Measurements from ENCODE around the gene LRRC46. TPM values are rescaled to one million over a fixed set of nuclear protein-coding genes. Genes with fewer than 3 reads are reported as not detected.
A peak's percentile ranks its signal among the peaks of the same experiment; 100 is the strongest.

The LRRC46 gene
- polyA plus RNA-seq, 4 donors = 0.22 to 1.5 (median 0.40) TPM

DNA sequence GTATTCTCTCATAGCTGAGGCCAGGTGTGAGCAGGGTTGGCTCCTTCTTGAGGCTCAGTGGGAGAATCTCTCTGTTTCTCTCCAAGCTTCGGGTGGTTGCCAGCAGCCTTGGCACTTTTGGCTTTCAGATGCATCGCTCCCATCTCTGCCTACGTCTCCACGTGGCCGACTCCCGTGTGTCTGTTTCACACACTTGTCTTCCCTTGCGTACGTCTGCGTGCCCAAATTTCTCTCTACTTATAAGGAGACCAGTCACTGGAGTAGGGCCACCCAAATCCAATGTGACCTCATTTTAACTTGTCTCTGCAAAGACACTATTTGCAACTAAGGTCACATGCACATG is 24.6 kb upstream of the LRRC46 start:
- peaks cover 3 to 46% (median 17%) of the 10 kb centered on the region in 3 donors for H3K36me3 ChIP-seq (ENCODE audit: control insufficient read depth in 3 of 3, insufficient read depth in 2 of 3, low read depth in 1 of 3, low read length in 3 of 3)

DNA sequence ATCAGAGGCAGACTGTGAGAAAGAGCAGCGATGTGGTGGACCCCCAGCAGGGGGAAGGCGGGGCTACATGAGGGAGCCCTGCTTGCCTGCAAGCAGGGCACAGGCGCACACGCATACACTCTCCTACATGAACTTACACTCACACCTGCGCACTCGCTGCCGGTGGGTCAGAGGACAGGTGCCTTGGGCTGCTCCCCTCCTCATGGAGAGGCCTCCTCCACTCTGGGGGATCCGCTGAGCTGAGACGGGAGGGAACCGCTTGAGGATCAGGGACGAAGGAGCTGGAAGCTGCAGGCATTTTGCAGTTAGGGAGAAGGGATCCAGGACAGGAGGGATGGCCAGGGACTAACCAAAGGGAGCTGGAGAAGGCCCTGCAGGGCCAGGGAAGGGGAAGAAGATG is 24.0 kb upstream of the LRRC46 start:
- Histone ChIP-seq H3K9me3 (ENCODE audit: control insufficient read depth in 2 of 2, insufficient read depth in 1 of 2, low read depth in 1 of 2, low read length in 1 of 2) (no peaks in the 10 kb centered on the region), H3K4me1 (ENCODE audit: control insufficient read depth in 3 of 3, insufficient read depth in 2 of 3, low read depth in 1 of 3, low read length in 2 of 3) (peaks cover 0 to 19% (median 1%) of the 10 kb centered on the region in 3 donors), H3K27ac (ENCODE audit: low read depth in 1 of 3, low read length in 2 of 3) (no peak overlapping the region), H3K27me3 (ENCODE audit: control insufficient read depth in 3 of 3, insufficient read depth in 3 of 3, low read length in 3 of 3) (no peaks in the 10 kb centered on the region), H3K4me3 (ENCODE audit: low read depth in 1 of 3, low read length in 3 of 3) (no peak overlapping the region), H3K36me3 (ENCODE audit: control insufficient read depth in 3 of 3, insufficient read depth in 2 of 3, low read depth in 1 of 3, low read length in 3 of 3) (peaks cover 3 to 50% (median 17%) of the 10 kb centered on the region in 3 donors)
- no peak for FAIRE-seq
- WGBS, 3 donors = 84 to 99% (median 93%) methylated on average over 10 to 11 of the region's 11 CpGs
- no peak for DNase-seq

More for the DNA sequence above, 24.6 kb upstream of the LRRC46 start:
- no peak overlapping the region for H3K27ac ChIP-seq (ENCODE audit: low read depth in 1 of 3, low read length in 2 of 3)
- FAIRE-seq (no peak), DNase-seq (no peak)
- no peaks in the 10 kb centered on the region for H3K9me3 ChIP-seq (ENCODE audit: control insufficient read depth in 2 of 2, insufficient read depth in 1 of 2, low read depth in 1 of 2, low read length in 1 of 2)
- no peak overlapping the region for H3K4me3 ChIP-seq (ENCODE audit: low read depth in 1 of 3, low read length in 3 of 3)
- H3K27me3 ChIP-seq (ENCODE audit: control insufficient read depth in 3 of 3, insufficient read depth in 3 of 3, low read length in 3 of 3) = no peaks in the 10 kb centered on the region
- peaks cover 0 to 19% (median 1%) of the 10 kb centered on the region in 3 donors for H3K4me1 ChIP-seq (ENCODE audit: control insufficient read depth in 3 of 3, insufficient read depth in 2 of 3, low read depth in 1 of 3, low read length in 2 of 3)
- WGBS, 3 donors = 93 to 94% (median 94%) methylated on average over 9 of the region's 9 CpGs

DNA sequence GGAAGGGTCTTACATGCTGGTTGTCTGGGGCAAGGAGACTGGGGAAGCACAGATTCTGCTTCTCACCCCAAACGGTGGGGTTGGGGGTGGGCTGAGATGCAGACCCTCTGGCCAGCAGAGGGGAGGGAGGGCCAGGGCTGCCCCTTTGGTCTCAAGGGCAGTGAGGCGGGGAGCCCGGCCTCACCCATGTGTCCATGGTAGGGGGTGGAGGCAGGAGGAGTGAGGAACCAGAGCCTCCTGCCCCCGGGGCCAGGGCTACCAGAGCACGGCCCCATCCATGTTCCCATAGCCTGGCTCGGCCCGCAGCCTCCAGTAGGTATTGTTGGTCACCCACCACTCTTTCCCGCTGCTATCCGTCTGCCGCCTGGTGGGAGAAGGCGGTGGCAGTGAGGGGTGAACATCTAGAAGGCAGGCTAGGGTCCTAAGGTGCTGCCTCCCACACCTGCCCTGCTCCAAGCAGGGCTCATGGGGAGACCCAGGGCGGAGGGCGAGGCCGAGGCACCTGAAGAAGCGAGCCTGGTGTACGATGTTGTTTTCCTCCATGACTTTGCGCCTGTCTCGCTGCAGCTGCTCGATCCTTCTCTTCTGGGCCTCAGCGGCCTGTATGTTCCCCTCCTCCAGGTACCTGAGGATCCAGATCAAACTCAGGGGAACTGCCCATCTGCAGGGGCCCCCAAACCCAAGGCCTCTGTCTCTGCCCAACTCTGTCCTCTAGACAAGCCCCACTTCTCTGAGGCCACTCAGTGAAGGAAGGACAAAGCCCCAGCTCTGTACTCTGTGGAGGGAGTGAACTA is 23.2 kb upstream of the LRRC46 start:
- 89 to 95% (median 90%) methylated on average over 19 to 20 of the region's 20 CpGs for WGBS, 3 donors
- peaks cover 3 to 58% (median 21%) of the 10 kb centered on the region in 3 donors for H3K36me3 ChIP-seq (ENCODE audit: control insufficient read depth in 3 of 3, insufficient read depth in 2 of 3, low read depth in 1 of 3, low read length in 3 of 3)
- H3K27ac ChIP-seq (ENCODE audit: low read depth in 1 of 3, low read length in 2 of 3) = no peak overlapping the region
- no peak overlapping the region for H3K4me3 ChIP-seq (ENCODE audit: low read depth in 1 of 3, low read length in 3 of 3)
- no peaks in the 10 kb centered on the region for H3K27me3 ChIP-seq (ENCODE audit: control insufficient read depth in 3 of 3, insufficient read depth in 3 of 3, low read length in 3 of 3)
- FAIRE-seq (no peak), DNase-seq (no peak)
- H3K4me1 ChIP-seq (ENCODE audit: control insufficient read depth in 3 of 3, insufficient read depth in 2 of 3, low read depth in 1 of 3, low read length in 2 of 3) = peaks cover 0 to 19% (median 1%) of the 10 kb centered on the region in 3 donors
- H3K9me3 ChIP-seq (ENCODE audit: control insufficient read depth in 2 of 2, insufficient read depth in 1 of 2, low read depth in 1 of 2, low read length in 1 of 2) = no peaks in the 10 kb centered on the region

DNA sequence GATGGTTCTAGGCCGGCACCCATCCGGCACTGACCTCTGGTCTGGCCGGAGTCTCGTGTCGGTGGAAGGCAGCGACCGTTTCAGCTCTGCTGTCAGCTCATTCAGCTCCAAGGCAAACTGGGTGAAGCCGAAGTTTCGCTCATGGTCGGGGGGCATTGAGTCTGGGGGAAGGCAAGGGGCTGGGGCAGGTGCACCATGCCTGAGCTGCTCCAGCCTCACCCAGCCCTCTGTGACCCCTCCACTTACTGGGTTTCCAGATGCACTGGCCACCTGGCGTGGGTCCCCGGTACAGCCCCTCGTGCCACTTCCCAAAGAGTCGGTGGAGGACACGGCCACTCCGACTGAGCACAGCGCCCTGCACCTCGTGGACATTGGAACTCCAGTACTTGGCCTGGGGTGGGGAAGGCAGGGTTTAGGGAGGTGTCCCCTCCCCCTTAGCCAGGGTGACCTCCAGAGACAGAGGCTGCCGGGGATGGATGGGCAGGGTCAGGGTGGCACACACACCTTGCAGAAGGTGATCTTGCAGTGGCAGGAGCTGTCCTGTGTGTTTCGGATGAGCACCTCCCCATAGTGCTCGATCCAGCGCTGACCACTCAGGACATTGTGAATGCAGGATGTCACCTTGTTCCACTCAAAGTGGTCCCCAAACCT is 22.5 kb upstream of the LRRC46 start:
- no peak overlapping the region for H3K4me3 ChIP-seq (ENCODE audit: low read depth in 1 of 3, low read length in 3 of 3)
- H3K4me1 ChIP-seq (ENCODE audit: control insufficient read depth in 3 of 3, insufficient read depth in 2 of 3, low read depth in 1 of 3, low read length in 2 of 3) = peaks cover 0 to 19% (median 1%) of the 10 kb centered on the region in 3 donors
- WGBS, 3 donors = 89 to 94% (median 90%) methylated on average over 22 of the region's 22 CpGs
- peaks cover 3 to 65% (median 23%) of the 10 kb centered on the region in 3 donors for H3K36me3 ChIP-seq (ENCODE audit: control insufficient read depth in 3 of 3, insufficient read depth in 2 of 3, low read depth in 1 of 3, low read length in 3 of 3)
- DNase-seq (no peak), FAIRE-seq (no peak)
- no peak overlapping the region for H3K27ac ChIP-seq (ENCODE audit: low read depth in 1 of 3, low read length in 2 of 3)
- no peaks in the 10 kb centered on the region for H3K9me3 ChIP-seq (ENCODE audit: control insufficient read depth in 2 of 2, insufficient read depth in 1 of 2, low read depth in 1 of 2, low read length in 1 of 2)
- no peaks in the 10 kb centered on the region for H3K27me3 ChIP-seq (ENCODE audit: control insufficient read depth in 3 of 3, insufficient read depth in 3 of 3, low read length in 3 of 3)

DNA sequence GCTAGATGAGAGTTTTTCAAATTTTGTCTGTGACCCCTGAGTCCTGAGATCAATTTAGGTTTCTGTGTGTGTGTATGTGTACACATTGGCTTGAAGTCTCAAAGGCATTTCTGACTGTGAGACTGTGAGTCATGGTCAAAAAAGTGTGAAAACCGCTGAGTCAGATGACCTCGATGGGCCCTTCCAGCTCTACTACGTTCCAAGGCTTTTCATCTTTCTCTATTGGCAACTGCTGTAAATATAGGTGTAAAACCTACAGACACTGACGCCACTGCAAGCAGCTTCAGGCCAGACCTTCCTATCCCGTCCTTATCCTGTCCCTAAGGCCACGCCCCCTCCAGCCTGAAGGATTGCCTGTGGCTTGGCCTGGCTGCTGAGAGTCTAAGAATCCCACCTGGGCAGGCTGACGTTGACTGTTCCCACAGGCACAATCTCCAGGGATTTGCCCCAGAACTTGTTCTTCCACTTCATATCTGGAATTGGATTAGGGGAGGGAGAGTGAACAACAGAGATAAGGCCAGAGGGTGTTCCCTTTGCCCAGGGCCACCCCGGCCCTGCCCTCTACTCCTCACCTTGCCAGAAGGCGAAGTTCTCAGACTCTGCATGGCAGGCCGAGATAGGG is 21.2 kb upstream of the LRRC46 start:
- Histone ChIP-seq H3K27ac (ENCODE audit: low read depth in 1 of 3, low read length in 2 of 3) (peak overlapping the region; percentile 18 to 87 (median 81)), H3K36me3 (ENCODE audit: control insufficient read depth in 3 of 3, insufficient read depth in 2 of 3, low read depth in 1 of 3, low read length in 3 of 3) (peaks cover 3 to 79% (median 36%) of the 10 kb centered on the region in 3 donors), H3K27me3 (ENCODE audit: control insufficient read depth in 3 of 3, insufficient read depth in 3 of 3, low read length in 3 of 3) (no peaks in the 10 kb centered on the region), H3K4me3 (ENCODE audit: low read depth in 1 of 3, low read length in 3 of 3) (no peak overlapping the region), H3K4me1 (ENCODE audit: control insufficient read depth in 3 of 3, insufficient read depth in 2 of 3, low read depth in 1 of 3, low read length in 2 of 3) (peaks cover 0 to 19% (median 1%) of the 10 kb centered on the region in 3 donors), H3K9me3 (ENCODE audit: control insufficient read depth in 2 of 2, insufficient read depth in 1 of 2, low read depth in 1 of 2, low read length in 1 of 2) (no peaks in the 10 kb centered on the region)
- 13 to 46% (median 31%) methylated on average over 10 of the region's 10 CpGs for WGBS, 3 donors
- FAIRE-seq = no peak
- peak; percentile 91 to 97 for DNase-seq

DNA sequence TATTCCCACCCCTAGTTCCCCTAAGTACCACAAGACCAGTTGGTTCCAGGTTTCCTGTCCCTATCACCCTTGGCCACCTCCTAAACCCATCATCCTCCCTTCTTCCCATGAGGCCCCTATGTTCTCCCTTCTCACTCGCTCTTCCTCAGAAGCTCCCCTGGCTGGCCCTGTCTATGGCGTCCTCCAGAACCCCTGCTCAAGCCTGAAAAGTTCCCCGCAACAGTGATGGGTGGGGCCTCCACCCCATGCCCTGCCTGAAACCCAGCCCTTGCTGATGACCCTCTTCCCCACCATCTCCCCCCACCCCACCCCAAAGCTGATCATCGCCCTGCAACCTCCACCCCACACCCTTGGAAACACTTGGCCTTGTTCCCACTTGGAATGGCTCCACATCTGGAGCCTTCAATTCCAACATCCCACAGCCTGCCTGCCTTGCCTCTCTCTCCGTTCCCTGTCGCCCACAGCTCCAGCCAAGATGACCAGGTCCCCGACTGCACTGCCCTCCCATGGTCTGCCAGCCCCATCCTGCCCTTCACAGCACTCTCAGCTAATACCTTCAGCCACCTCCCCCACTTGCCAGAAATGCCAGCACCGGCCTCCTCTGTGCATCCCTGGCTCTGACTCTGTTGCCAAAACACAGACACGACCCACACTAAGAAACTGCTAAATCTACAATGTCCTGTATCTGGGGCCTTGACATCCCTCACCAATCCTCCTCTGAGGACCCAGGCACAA is 20.4 kb upstream of the LRRC46 start:
- Histone ChIP-seq H3K4me1 (ENCODE audit: control insufficient read depth in 3 of 3, insufficient read depth in 2 of 3, low read depth in 1 of 3, low read length in 2 of 3) (peaks cover 0 to 19% (median 1%) of the 10 kb centered on the region in 3 donors), H3K4me3 (ENCODE audit: low read depth in 1 of 3, low read length in 3 of 3) (no peak overlapping the region), H3K9me3 (ENCODE audit: control insufficient read depth in 2 of 2, insufficient read depth in 1 of 2, low read depth in 1 of 2, low read length in 1 of 2) (no peaks in the 10 kb centered on the region), H3K36me3 (ENCODE audit: control insufficient read depth in 3 of 3, insufficient read depth in 2 of 3, low read depth in 1 of 3, low read length in 3 of 3) (peaks cover 7 to 86% (median 43%) of the 10 kb centered on the region in 3 donors), H3K27ac (ENCODE audit: low read depth in 1 of 3, low read length in 2 of 3) (peak overlapping the region; percentile 18 to 87 (median 81)), H3K27me3 (ENCODE audit: control insufficient read depth in 3 of 3, insufficient read depth in 3 of 3, low read length in 3 of 3) (no peaks in the 10 kb centered on the region)
- WGBS, 3 donors = 16 to 68% (median 48%) methylated on average over 9 of the region's 9 CpGs
- DNase-seq (peak in 1 of 2 donors; percentile 73), FAIRE-seq (no peak)

DNA sequence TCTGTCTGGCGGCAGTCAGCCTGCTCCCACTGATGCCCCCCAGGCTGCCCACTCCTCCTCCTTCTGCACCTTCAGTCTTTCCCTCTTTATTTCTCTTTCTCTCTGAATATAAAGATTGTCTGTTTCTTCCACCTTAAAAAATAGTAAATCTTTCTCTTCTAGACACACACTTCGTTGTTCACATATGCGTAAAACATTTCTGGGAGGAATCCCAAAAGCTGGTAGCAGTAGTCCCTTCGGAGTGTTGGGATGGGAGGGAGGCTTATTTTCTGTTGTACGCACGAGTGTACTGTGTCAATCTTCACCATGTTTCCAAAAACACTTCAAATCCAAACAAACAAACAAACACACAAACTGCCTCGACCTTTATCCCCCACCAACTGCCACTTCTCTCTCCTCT is 19.8 kb upstream of the LRRC46 start:
- Histone ChIP-seq H3K4me3 (ENCODE audit: low read depth in 1 of 3, low read length in 3 of 3) (no peak overlapping the region), H3K4me1 (ENCODE audit: control insufficient read depth in 3 of 3, insufficient read depth in 2 of 3, low read depth in 1 of 3, low read length in 2 of 3) (peaks cover 0 to 19% (median 1%) of the 10 kb centered on the region in 3 donors), H3K27me3 (ENCODE audit: control insufficient read depth in 3 of 3, insufficient read depth in 3 of 3, low read length in 3 of 3) (no peaks in the 10 kb centered on the region), H3K36me3 (ENCODE audit: control insufficient read depth in 3 of 3, insufficient read depth in 2 of 3, low read depth in 1 of 3, low read length in 3 of 3) (peaks cover 8 to 90% (median 50%) of the 10 kb centered on the region in 3 donors), H3K27ac (ENCODE audit: low read depth in 1 of 3, low read length in 2 of 3) (peak overlapping the region in 1 of 3 donors; percentile 81), H3K9me3 (ENCODE audit: control insufficient read depth in 2 of 2, insufficient read depth in 1 of 2, low read depth in 1 of 2, low read length in 1 of 2) (no peaks in the 10 kb centered on the region)
- no peak for DNase-seq
- WGBS, 3 donors = 56 to 70% (median 69%) methylated on average over 7 of the region's 7 CpGs
- no peak for FAIRE-seq

All from small intestine (tissue), 7 donors.